ENCODE results near the gene KLHL13.

DNA sequence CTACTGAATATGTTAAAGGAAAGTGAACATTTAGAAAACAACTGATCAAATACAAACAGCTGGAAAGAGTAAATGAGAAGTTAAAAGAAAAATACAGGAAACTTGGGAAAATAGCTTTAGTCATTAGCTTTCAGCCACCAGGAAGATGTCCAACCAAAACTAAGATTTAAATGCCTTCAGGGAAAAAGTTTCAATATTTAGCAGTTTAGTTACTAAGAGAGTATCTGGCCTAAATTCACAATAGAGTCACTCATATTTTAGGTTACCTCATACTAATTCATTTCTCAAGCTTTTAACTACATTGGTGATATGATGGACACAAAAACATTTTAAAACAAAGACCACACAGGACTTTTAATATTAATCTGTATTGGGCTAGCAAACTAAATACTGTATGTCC is 13.1 kb upstream of the KLHL13 start:
- TF ChIP-seq, protein P1, sequence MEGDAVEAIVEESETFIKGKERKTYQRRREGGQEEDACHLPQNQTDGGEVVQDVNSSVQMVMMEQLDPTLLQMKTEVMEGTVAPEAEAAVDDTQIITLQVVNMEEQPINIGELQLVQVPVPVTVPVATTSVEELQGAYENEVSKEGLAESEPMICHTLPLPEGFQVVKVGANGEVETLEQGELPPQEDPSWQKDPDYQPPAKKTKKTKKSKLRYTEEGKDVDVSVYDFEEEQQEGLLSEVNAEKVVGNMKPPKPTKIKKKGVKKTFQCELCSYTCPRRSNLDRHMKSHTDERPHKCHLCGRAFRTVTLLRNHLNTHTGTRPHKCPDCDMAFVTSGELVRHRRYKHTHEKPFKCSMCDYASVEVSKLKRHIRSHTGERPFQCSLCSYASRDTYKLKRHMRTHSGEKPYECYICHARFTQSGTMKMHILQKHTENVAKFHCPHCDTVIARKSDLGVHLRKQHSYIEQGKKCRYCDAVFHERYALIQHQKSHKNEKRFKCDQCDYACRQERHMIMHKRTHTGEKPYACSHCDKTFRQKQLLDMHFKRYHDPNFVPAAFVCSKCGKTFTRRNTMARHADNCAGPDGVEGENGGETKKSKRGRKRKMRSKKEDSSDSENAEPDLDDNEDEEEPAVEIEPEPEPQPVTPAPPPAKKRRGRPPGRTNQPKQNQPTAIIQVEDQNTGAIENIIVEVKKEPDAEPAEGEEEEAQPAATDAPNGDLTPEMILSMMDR (IDR thresholded peaks at IDR 0.05), result no peak
- TF ChIP-seq POLR2AphosphoS5 (IDR thresholded peaks at IDR 0.05) (no peak), EP300 (IDR thresholded peaks at IDR 0.05) (no peak)
